HG03280 (cell line): ENCODE measurements around the gene NECAP2.
"Not testable (repeated sequence)": the region's sequence is repeated elsewhere in the genome, so short reads cannot be mapped to it uniquely, and the experiment has no call there.

Source experiments
- ATAC-seq: cut with Tn5 transposase; IDR thresholded peaks from one replicate; pipeline ENCODE4 v1.9.1; 2021; ENCODE audit warnings: mild to moderate bottlenecking, moderate library complexity; ENCODE audit not compliant: unreplicated experiment

NECAP2 gene

DNA sequence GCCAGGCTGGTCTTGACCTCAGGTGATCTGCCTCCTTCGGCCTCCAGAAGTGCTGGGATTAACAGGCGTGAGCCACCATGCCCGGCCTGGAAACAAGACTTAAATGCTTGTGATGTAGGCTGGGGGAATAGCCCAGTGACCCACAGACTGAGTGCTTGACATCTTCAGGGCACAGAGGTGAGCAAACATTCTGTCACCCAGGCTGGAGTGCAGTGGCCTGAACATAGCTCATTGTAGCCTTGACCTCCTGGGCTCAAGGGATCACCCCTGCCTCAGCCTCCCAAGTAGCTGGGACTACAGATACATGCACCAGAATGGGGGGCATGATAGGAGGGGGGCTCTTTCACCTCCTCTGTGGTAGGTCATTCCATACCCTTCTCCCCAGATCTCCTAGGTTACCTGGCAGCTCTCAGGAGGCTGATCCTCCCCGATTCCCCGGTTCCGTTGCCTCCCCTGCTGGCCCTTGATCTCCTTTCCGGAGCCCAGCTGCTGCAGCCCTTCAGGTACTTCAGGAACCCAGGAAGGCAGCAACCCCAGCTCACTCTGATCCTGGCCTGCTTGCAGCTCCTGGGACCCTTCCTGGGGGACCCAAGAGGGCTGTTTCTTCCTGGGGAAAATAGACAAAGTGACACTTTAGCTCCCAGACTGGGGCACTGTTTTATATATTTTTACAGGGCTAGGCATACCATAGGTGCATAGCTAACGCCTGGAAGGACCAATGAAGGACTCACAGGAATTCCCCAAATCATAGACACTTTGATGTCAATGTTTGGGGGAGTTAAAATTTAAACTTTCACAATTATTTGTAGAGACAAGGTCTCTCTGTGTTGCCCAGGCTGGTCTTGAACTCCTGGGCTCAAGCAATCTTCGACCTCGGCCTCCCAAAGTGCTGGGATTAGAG, 15.1 kb upstream of the NECAP2 start:
- no peak for ATAC-seq

DNA sequence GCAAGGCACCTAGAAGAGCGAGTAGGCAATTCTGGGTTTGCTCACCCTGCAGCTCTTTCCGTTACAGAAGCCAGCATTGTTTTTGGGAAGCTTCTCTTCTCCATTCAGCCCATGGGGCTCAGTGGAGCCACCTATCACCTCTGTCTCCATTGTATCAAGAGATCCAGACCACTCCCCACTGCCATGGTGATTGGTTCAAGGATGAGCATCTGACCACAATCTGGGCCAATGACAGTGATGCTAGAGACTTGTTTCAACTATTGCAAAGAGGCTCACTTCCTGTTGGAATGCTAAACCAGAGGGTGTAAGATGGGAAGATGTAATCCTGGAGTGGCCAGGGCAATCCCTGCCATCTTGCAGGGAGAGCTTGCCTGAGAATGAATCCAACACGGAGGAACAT, 9.9 kb upstream of the NECAP2 start:
- no peak for ATAC-seq

DNA sequence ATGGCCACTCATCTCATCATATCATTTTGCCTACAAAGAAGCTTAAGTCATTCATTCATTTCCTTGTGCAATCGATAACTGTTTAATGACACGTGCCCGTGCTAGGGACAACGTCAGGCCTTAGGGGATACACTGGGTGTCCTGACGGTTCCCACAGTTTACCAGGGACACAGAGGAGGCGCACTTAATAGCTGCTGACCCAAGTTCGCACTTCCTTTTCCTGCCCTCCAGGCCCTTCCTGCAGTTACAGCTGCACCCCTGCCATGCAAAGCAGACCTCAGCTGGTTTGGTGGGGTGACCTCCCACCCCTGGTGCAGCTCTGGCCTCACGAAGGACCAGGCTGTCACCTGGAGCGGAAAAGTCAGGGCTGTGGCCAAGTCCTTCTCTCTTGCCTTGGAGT, 7.5 kb upstream of the NECAP2 start:
- no peak for ATAC-seq

DNA sequence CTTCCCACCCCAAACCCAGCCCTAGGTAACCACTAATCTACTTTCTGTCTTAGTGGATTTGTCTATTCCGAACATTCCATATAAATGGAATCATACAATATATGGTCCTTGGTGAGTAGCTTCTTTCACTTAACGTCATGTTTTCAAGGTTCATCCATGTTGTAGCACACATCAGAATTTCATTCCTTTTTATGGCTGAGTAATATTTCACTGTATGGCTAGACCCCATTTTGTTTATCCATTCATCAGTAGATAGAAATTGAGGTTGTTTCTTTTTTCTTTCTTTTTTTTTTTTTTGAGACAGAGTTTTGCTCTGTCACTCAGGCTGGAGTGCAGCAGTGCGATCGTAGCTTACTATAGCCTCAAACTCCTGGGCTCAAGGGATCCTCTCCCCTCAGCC, 6.5 kb upstream of the NECAP2 start:
- no peak for ATAC-seq

DNA sequence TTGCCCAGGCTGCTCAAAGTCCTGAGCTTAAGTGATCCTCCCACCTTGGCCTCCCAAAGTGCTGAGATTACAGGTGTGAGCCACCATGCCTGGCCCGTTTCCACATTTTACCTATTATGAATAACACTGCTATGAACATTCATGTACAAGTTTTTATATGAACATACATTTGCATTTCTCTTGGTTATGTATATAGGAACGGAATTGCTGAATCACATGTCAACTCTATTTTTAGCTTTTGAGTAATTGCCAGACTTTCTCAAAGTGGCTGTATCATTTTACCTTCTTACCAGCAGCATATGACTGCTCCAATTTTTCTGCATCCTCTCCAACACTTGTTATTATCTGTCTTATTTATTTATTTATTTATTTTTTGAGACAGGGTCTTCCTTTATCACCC, 6.0 kb upstream of the NECAP2 start:
- ATAC-seq = no peak

DNA sequence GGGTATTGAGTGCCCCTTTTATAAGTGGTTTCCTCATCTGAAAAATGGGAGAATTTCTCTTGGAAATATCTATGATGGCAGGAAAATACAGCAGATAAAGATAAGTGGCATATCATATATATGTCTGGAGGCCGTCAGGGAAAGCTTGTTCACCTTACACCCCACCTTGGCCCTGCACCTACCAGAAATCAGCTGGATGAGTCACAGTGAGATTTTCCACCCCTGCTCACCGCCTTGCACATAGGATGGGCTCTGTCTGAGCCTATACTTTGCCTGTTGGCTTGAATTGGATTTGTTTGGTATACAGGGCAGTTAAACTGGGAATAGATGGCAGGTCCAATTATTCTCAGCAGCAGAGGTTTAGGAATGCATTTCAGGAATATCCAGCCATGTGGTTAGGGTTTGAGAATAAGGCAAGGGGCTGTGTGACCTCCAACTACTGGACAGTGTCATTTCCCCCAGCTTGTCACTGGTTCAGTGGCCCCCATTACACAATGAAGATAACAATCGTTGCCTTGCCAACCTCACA, 3.5 kb upstream of the NECAP2 start, which contains the start of gene SPATA21:
TSS of gene SPATA21 (minus strand) at position 479 of the 529 bp plus-strand sequence. CDS start 6,053 bp downstream, outside the sequence.
- no peak for ATAC-seq

DNA sequence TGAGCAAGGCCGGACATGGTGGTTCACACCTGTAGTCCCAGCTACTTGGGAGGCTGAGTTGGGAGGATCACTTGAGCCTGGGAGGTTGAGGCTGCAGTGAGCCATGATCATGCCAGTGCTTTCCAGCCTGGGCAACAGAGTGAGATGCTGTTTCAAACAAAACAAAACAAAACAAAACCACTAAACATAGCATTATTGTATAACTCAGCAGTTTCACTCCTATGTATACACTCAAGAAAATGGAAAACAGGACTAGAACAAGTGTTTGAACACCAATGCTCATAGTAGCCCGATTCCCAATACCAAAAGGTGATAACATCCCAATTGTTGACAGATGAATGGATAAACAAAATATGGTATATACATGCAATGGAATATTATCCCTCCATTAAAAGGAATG, 2.0 kb upstream of the NECAP2 start:
- no peak for ATAC-seq

DNA sequence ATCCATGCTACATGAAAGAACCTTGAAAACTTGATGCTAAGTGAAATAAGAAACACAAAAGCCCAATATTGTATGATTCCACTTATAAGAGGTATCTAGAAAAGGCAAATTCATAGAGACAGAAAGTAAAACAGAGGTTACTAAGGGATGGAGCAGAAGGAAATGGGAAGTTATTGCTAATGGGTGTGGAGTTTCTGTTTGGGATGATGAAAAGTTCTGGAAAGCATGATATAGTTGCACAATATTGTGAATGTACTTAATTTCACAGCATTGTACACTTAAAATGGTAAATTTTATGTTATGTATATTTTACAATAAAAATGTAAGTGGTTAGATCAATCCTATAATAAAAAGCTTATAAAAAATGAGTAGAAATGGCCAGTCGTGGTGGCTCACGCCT, 1.6 kb upstream of the NECAP2 start:
- no peak for ATAC-seq

DNA sequence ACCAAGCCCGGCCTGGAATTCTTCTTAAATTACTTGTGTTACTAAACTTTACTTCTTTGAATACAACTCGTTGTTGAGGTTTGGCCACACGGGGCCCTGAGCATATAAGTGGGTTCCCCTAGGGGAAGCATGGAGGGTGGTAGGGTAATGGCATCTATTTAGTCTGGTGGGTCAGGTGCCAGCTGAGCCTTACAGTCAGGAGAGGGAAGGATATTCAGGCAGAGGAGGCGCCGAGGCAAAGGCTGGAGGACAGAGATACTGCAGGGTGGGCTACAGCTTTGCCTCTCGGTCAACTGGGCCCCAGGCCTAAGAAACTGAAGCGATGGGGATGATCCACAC, 424 bp upstream of the NECAP2 start:
- ATAC-seq = peak; percentile 18

DNA sequence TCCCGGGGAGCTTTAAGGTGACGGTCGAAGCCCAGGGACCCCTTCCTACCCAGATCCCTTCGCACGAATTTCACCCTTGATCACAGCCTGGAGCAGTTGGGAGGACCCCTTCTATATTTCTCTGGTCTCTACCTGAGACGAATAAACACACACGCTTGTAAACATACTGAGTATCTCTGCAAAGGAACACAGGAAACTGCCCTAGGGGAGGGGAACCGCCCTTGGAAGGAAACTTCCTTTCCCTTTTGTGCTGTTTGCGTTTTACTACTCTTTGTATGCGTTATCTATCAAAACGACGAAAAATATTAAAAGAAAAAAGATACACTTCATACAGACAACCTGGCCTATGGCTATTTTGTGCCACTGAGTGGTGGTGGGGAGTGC, 750 bp downstream of the NECAP2 start:
- ATAC-seq = no peak

DNA sequence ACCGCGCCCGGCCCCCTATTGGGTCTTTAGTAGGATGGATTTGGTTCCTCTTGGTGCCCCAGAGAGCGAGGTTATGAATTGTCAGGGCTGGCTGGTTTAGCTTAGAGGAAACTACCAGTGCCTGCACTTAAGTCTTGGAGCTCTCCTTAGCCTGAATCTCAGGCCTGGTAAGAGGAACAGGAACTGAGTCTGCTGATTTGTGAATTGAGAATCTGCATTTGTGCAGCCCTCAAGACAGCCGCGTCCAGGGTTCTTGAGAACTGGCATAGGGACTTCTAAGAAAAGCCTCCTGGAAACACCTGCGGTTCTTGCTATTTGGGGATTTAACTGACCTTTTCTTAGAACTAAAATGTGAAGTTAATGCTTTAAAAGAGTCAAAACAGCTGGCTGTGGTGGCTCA, 1.7 kb downstream of the NECAP2 start:
- ATAC-seq = no peak

DNA sequence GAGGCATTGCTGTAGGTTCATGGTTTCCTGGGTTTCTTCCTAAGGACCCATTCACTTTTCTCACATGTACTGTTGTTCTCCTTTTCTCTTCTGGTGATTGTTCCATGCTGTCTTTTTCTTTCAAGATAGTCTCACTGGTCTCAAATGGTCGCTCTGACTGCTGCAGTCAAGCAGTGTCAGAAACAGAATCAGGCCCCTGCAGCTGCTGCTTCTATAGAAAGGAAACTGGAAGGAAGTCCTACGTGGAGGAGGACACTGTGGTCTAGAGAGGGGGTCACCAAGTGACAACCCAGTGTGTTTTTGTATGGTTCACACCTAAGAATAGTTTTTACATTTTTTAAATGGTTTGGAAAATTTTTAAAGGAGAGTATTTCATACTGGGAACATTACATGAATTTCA, 2.4 kb downstream of the NECAP2 start:
- ATAC-seq = no peak

DNA sequence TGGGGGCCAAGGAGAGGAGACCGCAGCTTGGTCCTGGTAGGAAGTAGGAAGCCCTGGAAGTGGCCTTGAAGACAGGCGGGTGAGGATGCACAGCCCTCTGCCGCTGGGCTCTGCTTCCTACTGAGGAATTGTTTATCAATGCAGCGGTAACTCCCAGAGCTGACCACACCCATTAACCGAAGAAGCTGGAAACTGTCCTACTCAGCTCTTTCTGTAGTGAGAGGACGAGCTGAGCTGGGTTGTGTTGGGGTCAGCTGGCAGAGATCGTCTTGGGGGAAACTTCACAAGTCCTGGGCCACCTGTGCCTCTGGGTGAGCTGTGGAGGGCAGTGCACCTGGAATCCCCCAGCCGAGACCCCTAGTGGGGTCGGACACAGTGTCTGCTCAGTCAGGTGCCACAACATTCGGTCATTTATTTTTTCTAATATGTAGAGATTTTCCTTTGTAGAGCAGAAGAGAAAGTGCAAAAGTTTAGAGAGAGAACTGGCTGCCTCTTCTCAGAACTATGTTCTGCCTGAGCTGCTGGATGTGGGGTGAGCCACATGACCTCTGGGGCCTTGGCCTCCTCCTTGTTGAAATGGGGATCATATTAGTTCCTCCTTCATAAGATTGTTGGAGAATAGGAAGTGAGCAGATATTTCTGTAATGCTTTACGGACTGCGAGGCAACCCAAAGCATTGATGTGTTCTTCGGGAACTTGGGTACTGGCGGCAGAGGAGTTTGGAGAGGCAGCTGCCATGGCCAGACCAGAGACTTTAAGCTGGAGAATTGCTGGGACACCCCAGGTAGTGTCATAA, 3.6 kb downstream of the NECAP2 start:
- ATAC-seq = no peak

DNA sequence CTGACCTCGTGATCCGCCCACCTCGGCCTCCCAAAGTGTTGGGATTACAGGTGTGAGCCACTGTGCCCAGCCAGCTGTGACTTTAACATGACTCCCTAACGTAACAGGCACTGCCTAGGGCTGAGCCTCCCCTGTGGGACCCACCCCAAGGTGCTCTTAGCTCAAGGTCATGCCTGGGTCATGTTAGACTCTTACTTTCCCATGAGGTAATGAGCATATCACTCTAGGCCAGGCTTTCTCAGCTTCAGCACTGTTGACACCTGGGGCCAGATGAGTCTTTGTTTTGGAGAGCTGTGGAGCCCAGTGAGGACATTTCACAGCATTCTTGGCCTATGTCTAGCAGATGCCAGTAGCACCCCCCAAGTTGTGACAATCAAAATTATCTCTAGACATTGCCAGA, 4.5 kb downstream of the NECAP2 start:
- ATAC-seq = no peak

DNA sequence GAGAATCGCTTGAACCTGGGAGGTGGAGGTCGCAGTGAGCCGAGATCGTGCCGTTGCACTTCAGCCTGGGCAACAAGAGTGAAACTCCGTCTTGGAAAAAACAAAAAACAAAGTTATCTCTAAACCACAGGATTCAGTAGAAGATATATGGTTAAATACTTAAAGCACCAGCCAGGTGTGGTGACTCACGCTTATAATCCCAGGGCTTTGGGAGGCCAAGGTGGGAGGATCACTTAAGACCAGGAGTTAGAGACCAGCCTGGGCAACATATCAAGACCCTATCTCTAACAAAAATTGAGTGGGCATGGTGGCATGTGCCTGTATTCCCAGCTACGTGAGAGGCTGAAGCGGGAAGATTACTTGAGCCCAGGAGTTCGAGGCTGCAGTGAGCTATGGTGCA, 5.6 kb downstream of the NECAP2 start:
- no peak for ATAC-seq

DNA sequence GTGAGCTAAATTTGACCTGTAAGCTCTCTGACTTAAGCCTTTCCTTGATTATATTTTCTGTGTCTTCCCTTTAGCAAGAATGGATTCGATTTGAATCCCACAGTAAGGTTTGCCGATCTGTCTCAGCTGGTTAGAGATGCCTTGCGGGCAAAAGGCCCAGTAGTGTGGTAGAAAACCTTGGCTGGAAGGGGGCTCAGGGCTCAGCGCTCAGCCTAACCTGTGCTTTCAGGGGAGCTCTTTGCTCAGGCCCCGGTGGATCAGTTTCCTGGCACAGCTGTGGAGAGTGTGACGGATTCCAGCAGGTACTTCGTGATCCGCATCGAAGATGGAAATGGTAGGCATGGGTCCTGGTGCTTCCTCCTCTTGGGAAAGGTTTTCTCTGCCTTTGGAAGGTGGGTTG, 7.1 kb downstream of the NECAP2 start:
- no peak for ATAC-seq

DNA sequence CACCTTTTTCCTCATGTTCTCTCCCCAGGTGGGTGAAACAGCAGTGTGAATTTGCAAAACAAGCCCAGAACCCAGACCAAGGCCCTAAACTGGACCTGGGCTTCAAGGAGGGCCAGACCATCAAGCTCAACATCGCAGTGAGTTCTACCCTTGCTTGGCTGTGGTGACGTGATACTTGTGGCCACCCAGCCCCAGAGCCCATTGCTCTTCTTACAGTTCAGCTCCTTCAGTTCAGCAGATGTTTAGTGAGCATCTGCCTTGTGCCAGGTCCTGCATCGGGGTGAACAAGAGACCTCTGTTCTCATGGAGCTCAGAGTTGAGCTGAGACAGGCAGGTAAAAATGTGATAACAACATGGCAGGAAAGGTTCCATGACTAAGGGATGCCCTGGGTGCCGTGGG, 8.5 kb downstream of the NECAP2 start:
- ATAC-seq = no peak

DNA sequence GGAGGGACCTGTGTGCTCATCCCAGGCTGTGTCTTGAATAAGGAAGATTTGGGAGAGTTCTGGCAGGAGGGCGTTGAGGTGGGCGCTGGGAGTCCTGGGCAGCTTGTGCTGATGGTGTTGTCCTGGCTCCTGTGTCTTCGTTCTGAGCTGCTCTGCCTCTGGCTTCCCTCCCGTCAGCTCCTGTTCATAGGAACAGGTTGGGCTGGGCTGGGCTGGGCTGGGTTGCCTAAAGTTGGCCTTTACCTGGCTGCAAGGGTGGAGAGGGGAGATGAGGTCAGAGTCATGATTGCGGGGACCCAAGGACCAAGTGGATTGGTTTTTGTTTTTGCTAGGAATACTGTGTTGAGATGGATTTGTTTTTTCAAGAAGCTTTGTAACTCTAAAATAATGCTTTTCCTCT, 9.1 kb downstream of the NECAP2 start:
- ATAC-seq = no peak

DNA sequence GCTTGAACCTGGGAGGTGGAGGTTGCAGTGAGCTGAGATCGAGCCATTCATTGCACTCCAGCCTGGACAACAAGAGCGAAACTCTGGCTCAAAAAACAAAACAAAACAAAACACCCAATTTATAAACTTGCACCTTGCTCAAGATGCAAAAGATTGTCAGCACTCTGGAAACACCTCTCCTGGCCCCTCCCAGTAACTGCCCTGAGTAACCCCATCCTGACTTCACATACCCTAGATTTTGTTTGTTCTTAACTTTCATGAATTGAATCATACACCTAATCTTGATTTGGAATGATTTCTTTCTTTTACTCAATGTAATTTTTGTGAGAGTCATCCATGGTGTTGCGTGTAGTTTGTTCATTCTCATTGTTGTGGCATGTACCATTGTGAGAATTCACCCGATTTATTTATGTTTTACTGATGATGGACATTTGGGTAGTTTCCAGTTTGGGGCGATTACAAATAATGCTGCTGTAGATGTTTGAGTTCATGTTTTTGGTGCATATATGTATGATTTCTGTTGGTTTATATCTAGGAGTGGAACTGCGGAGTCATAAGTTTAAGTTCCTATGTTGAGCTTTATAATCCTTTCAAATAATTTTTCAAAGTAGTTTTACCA, 10.4 kb downstream of the NECAP2 start:
- no peak for ATAC-seq

DNA sequence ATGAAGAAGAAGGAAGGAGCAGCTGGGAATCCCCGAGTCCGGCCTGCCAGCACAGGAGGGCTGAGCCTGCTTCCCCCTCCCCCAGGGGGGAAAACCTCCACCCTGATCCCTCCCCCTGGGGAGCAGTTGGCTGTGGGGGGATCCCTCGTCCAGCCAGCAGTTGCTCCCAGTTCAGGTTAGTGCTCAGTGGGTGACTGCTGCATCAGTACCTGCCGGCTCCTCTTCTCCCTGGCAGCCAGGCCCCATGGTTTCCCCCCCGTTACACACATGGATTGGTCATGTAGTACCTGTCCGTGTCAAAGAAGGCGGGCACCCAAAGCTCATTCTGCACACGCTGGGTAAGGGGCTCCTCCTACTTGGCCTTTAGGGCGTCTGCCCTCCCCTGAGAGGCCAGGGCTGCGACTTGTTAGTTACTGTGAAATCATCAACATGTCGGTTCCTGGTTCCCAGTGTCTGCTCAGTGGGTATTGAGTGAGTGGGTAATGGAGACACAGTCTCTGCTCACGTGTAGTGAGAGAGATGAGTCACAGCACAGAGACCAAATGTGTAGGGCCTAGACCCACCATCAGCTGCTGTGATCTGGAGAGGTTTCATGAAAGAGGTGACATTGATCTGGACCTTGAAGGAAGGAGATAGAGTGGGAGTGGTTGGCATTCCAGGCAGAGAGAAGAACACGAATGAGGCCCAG, 11.5 kb downstream of the NECAP2 start:
- ATAC-seq = no peak

DNA sequence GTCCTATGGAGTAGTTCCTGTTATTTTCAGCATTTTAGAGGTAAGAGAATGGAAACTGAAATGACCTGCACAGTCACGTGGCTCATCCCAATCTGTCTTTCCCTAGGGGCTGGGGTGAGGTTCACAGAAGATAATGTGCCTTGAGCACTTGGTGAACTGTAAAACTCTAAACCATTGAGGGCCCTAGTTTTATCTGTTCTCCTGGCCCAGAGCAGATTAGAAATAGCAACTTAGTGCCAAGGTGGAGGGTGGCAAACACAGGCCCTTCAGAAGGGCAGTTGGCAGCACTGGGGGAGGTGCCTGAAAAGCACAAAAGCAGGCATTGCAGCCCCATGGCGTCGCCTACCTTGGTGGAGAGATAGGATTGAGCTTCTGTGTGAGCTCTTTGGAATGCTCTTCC, 14.4 kb downstream of the NECAP2 start:
- not testable (repeated sequence) for ATAC-seq
